DMS79 (cell line): ENCODE data around the gene SPSB2.

Experiments
- DNase-seq: peaks from one replicate; lab custom pipeline; 2025; lab: John Stamatoyannopoulos, UW

Gene SPSB2

GRCh38 chr12:6832125-6832524, 41.0 kb downstream of the SPSB2 start:
- no peak for DNase-seq

GRCh38 chr12:6831450-6831995, 41.6 kb downstream of the SPSB2 start:
- DNase-seq, result no peak

- no peak for DNase-seq
Observed at GRCh38 chr12:6830999-6831398, 42.1 kb downstream of the SPSB2 start.

GRCh38 chr12:6830286-6830890, 42.7 kb downstream of the SPSB2 start:
- DNase-seq, result no peak

- peak; percentile 45 for DNase-seq
Observed at GRCh38 chr12:6829536-6830220, 43.4 kb downstream of the SPSB2 start.

GRCh38 chr12:6828781-6829535, 44.1 kb downstream of the SPSB2 start:
- DNase-seq, result peak; percentile 45

- DNase-seq, result peak; percentile 52
Observed at GRCh38 chr12:6827982-6828780, 44.9 kb downstream of the SPSB2 start, which contains the start of gene P3H3. P3H3 (plus strand) TSS chr12:6828407; CDS start chr12:6828441, 34 bp downstream.

GRCh38 chr12:6827437-6827911, 45.6 kb downstream of the SPSB2 start:
- DNase-seq, result peak; percentile 84

GRCh38 chr12:6826734-6827436, 46.2 kb downstream of the SPSB2 start:
- DNase-seq, result no peak

- no peak for DNase-seq
Observed at GRCh38 chr12:6826125-6826733, 46.9 kb downstream of the SPSB2 start.

- DNase-seq, result peak; percentile 8
Observed at GRCh38 chr12:6825398-6826124, 47.5 kb downstream of the SPSB2 start.

GRCh38 chr12:6824901-6825381, 48.2 kb downstream of the SPSB2 start:
- no peak for DNase-seq

GRCh38 chr12:6824085-6824775, 48.9 kb downstream of the SPSB2 start:
- no peak for DNase-seq

- DNase-seq, result no peak
Observed at GRCh38 chr12:6823182-6824084, 49.7 kb downstream of the SPSB2 start.

- DNase-seq, result no peak
Observed at GRCh38 chr12:6822426-6823135, 50.5 kb downstream of the SPSB2 start.

- DNase-seq, result peak; percentile 72
Observed at GRCh38 chr12:6821591-6822425, 51.3 kb downstream of the SPSB2 start, which contains the start of gene GPR162. GPR162 (plus strand) TSS chr12:6821821; CDS start chr12:6823899, 2,078 bp downstream.
